ENCODE results near the gene CHN2. TPM values are rescaled to one million over a fixed set of nuclear protein-coding genes. Genes with fewer than 3 reads are reported as not detected.

The CHN2 gene
- total and polyA plus RNA-seq, 2 donors (not counting 1 experiment from before 2014, with no cell fraction given) = 0.86 to 1.4 TPM

- Mint-ChIP-seq H3K4me3 (no peak overlapping the region), H3K9me3 (ENCODE audit: insufficient read depth) (no peaks in the 10 kb centered on the region), H3K27ac (no peak overlapping the region), H3K4me1 (no peaks in the 10 kb centered on the region), H3K27me3 (peaks cover 12% of the 10 kb centered on the region)
- H3K79me2 ChIP-seq (ENCODE audit: control insufficient read depth, insufficient read depth, low read length) = no peaks in the 10 kb centered on the region
- H3K4me1 ChIP-seq (ENCODE audit: control insufficient read depth in 2 of 2, insufficient read depth in 2 of 2, low read length in 2 of 2) = no peaks in the 10 kb centered on the region
- H3K9me3 ChIP-seq (ENCODE audit: control extremely low read depth in 1 of 3, control insufficient read depth in 2 of 3, insufficient read depth in 1 of 3, low read length in 2 of 3) = no peaks in the 10 kb centered on the region
- CTCF ChIA-PET = interaction anchor here (2.9 kb wide), 1 partner anchor 223 kb away, joined by 9 read pairs; no protein-coding TSS in a partner anchor
- no peaks in the 10 kb centered on the region for H4K20me1 ChIP-seq (ENCODE audit: control insufficient read depth, insufficient read depth, low read length, poor library complexity, severe bottlenecking)
- intact Hi-C loops (cut with micrococcal nuclease) = no loop called here
- TF ChIP-seq, protein P1, sequence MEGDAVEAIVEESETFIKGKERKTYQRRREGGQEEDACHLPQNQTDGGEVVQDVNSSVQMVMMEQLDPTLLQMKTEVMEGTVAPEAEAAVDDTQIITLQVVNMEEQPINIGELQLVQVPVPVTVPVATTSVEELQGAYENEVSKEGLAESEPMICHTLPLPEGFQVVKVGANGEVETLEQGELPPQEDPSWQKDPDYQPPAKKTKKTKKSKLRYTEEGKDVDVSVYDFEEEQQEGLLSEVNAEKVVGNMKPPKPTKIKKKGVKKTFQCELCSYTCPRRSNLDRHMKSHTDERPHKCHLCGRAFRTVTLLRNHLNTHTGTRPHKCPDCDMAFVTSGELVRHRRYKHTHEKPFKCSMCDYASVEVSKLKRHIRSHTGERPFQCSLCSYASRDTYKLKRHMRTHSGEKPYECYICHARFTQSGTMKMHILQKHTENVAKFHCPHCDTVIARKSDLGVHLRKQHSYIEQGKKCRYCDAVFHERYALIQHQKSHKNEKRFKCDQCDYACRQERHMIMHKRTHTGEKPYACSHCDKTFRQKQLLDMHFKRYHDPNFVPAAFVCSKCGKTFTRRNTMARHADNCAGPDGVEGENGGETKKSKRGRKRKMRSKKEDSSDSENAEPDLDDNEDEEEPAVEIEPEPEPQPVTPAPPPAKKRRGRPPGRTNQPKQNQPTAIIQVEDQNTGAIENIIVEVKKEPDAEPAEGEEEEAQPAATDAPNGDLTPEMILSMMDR (IDR thresholded peaks at IDR 0.05) = no peak
- TF ChIP-seq EZH2 (IDR thresholded peaks at IDR 0.05; ENCODE audit: borderline replicate concordance, insufficient read depth, low read depth, low read length, poor library complexity, severe bottlenecking) = no peak
- H3K9ac ChIP-seq (ENCODE audit: low read length) = no peak overlapping the region
- POLR2A ChIA-PET = no interaction called here
- H3K4me2 ChIP-seq (replicated peaks; ENCODE audit: low read depth, low read length, poor library complexity, severe bottlenecking) = no peak overlapping the region
- H3K27me3 ChIP-seq (replicated peaks in 1 of 4; ENCODE audit: control extremely low read depth in 1 of 4, control insufficient read depth in 3 of 4, insufficient read depth in 4 of 4, low read length in 3 of 4) = peaks cover 0 to 2% (median 0%) of the 10 kb centered on the region in 4 experiments
- no peak overlapping the region for H3K27ac ChIP-seq (ENCODE audit: low read length in 2 of 2)
- no peaks in the 10 kb centered on the region for H3K36me3 ChIP-seq (replicated peaks in 1 of 2; ENCODE audit: control extremely low read depth in 1 of 2, control insufficient read depth in 1 of 2, extremely low read depth in 1 of 2, insufficient read depth in 2 of 2, low read length in 1 of 2)
- whole genome bisulfite sequencing (ENCODE audit: insufficient coverage) = 100% methylated on average over 1 of the region's 3 CpGs
- no peak for ATAC-seq (ENCODE audit: low read depth)
- H2AFZ ChIP-seq (ENCODE audit: insufficient read depth, low read depth, low read length, poor library complexity, severe bottlenecking) = no peak overlapping the region
- H3K4me3 ChIP-seq (ENCODE audit: control extremely low read depth in 1 of 5, extremely low read depth in 1 of 5, insufficient read depth in 1 of 5, low read depth in 2 of 5, low read length in 4 of 5) = no peak overlapping the region
- no peak for DNase-seq
These were observed 218.3 kb downstream of the CHN2 start for GRCh38 chr7:29412912-29413311.

DNA sequence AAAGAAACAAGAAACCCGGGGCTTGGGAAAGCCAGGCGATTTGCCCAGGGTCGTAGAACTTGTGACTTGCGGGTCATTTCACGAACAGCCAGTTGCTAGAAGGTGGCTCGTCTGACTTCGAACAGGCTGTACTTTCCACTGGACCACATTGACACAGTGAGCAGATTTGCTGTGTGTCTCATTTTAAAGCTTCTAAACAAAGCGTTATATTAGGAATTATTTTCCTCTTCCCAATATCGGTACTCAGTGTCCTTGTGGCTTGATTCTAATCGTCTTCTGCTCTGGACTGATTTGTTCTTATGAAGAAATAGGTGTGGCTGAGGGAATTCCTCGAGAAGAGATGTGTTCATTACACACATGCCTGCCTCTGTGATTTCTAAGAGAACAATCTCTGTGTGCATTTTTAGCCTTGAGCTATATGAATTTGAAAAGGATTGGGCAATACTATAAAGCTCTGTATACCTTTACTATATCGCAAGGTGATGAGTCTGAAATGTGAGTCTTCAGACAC is 219.1 kb downstream of the CHN2 start:
- CTCF ChIA-PET = interaction anchor here (1.3 to 2.9 kb wide), 4 partner anchors 9 to 491 kb away, joined by 4 to 14 read pairs (median 6); no protein-coding TSS in a partner anchor
- Histone ChIP-seq H3K27ac (ENCODE audit: low read length in 2 of 2) (no peak overlapping the region), H3K27me3 (replicated peaks in 1 of 4; ENCODE audit: control extremely low read depth in 1 of 4, control insufficient read depth in 3 of 4, insufficient read depth in 4 of 4, low read length in 3 of 4) (peaks cover 0 to 2% (median 0%) of the 10 kb centered on the region in 4 experiments), H3K36me3 (replicated peaks in 1 of 2; ENCODE audit: control extremely low read depth in 1 of 2, control insufficient read depth in 1 of 2, extremely low read depth in 1 of 2, insufficient read depth in 2 of 2, low read length in 1 of 2) (no peaks in the 10 kb centered on the region), H3K79me2 (ENCODE audit: control insufficient read depth, insufficient read depth, low read length) (no peaks in the 10 kb centered on the region), H4K20me1 (ENCODE audit: control insufficient read depth, insufficient read depth, low read length, poor library complexity, severe bottlenecking) (no peaks in the 10 kb centered on the region), H3K9ac (ENCODE audit: low read length) (no peak overlapping the region), H2AFZ (ENCODE audit: insufficient read depth, low read depth, low read length, poor library complexity, severe bottlenecking) (no peak overlapping the region), H3K4me3 (ENCODE audit: control extremely low read depth in 1 of 5, extremely low read depth in 1 of 5, insufficient read depth in 1 of 5, low read depth in 2 of 5, low read length in 4 of 5) (no peak overlapping the region), H3K9me3 (ENCODE audit: control extremely low read depth in 1 of 3, control insufficient read depth in 2 of 3, insufficient read depth in 1 of 3, low read length in 2 of 3) (no peaks in the 10 kb centered on the region), H3K4me1 (ENCODE audit: control insufficient read depth in 2 of 2, insufficient read depth in 2 of 2, low read length in 2 of 2) (no peaks in the 10 kb centered on the region), H3K4me2 (replicated peaks; ENCODE audit: low read depth, low read length, poor library complexity, severe bottlenecking) (no peak overlapping the region)
- peaks cover 8% of the 10 kb centered on the region for H3K27me3 Mint-ChIP-seq
- TF ChIP-seq, protein P1 (IDR thresholded peaks at IDR 0.05) = no peak
- TF ChIP-seq EZH2 (IDR thresholded peaks at IDR 0.05; ENCODE audit: borderline replicate concordance, insufficient read depth, low read depth, low read length, poor library complexity, severe bottlenecking) = no peak
- no peak for DNase-seq
- 100% methylated on average over 7 of the region's 12 CpGs for WGBS (ENCODE audit: insufficient coverage)
- no peak overlapping the region for H3K27ac Mint-ChIP-seq
- no peak for ATAC-seq (ENCODE audit: low read depth)
- POLR2A ChIA-PET = no interaction called here
- H3K4me1 Mint-ChIP-seq = no peaks in the 10 kb centered on the region
- intact Hi-C loops (cut with micrococcal nuclease) = no loop called here
- H3K9me3 Mint-ChIP-seq (ENCODE audit: insufficient read depth) = no peaks in the 10 kb centered on the region
- H3K4me3 Mint-ChIP-seq = no peak overlapping the region

All from B cell (primary cell).